ENCODE measurements around the gene NUDT22.
A peak's percentile ranks its signal among the peaks of the same experiment; 100 is the strongest.

NUDT22 gene

DNA sequence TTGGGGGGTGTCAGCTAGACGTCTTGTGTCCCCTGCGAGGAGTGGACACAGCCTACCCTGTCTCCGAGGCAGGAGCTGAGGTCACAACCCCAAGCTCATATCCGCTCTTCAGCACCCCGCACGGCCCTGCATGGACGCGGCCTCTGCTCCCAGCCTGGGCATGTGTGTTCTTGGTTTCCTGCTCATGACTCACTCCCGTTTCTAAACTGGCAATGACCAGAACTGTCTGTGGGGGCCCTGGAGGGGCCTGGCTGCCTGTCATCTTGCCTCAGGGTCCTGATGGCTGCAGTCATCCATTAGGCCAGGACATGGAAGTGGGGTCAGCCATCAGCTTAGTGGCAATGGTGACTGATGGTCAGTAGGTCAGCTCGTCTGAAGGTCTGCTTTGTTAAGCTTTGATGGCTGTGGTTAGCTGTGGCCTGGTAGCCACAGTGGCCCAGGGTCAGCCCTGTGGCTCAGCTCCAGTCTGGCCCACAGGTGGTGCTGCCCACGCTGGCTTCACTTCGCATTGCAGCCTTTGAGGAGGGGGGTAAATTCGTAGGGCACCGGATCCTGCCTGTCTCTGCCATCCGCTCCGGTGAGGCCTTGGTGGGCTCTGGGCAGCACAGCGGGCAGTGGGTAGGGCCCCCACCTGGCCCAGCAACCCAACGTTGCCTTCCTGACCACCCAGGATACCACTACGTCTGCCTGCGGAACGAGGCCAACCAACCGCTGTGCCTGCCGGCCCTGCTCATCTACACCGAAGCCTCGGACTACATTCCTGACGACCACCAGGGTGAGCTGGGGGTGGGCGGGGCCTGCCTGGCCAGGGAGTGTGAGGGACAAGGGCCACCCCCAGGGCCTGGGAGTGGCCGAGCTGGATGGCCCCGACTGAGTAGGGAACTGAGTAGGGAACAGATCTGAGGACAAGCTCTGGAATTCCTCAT lies 37.2 kb downstream of the NUDT22 start:
- H3K27ac ChIP-seq: peak overlapping the region in 1 of 21 experiments; percentile 18

DNA sequence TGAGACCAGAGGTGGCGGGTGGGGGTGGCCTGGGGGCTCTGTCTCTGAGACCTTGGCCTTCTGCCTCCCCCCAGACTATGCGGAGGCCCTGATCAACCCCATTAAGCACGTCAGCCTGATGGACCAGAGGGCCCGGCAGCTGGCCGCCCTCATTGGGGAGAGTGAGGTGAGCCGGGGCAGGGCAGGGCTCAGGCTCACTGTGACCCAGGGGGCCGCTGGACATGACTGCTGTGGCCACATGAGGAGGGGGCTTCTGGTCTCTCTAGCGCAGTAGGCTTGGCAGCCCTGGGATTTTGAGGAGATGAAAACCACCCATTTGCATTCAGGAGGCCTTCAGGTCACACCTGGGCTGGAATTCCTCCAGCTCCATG lies 37.9 kb downstream of the NUDT22 start:
- peak overlapping the region in 1 of 21 experiments; percentile 18 for H3K27ac ChIP-seq

More for the DNA sequence above, 37.2 kb downstream of the NUDT22 start:
- H3K4me3 ChIP-seq: no peak overlapping the region

DNA sequence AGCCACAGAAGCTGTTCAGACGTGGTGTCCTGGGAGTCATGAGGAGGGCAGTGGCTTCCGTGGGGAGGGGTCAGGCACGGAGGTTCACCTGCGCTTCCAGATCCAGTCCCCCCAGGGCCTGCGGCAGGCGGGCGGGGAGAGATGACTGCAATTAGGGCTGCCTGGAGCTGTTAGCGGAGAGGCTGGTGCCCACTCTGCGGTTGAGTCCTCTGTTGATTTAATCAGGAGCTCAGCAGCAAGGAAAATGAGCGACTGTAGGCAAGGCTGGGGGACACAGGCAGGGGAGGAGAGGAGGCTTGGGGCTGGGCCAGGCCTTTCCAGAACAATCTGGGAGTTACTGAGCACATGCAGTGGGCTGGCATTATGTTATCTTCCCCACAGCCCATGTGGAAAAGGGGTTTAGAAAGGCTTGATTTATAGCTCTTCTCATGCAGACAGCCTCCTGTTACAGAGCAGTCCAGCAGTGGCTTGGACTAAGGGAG lies 38.3 kb downstream of the NUDT22 start:
- no peak overlapping the region for H3K27ac ChIP-seq
- no peak overlapping the region for H3K4me3 ChIP-seq

More for the DNA sequence above, 37.9 kb downstream of the NUDT22 start:
- H3K4me3 ChIP-seq: no peak overlapping the region

DNA sequence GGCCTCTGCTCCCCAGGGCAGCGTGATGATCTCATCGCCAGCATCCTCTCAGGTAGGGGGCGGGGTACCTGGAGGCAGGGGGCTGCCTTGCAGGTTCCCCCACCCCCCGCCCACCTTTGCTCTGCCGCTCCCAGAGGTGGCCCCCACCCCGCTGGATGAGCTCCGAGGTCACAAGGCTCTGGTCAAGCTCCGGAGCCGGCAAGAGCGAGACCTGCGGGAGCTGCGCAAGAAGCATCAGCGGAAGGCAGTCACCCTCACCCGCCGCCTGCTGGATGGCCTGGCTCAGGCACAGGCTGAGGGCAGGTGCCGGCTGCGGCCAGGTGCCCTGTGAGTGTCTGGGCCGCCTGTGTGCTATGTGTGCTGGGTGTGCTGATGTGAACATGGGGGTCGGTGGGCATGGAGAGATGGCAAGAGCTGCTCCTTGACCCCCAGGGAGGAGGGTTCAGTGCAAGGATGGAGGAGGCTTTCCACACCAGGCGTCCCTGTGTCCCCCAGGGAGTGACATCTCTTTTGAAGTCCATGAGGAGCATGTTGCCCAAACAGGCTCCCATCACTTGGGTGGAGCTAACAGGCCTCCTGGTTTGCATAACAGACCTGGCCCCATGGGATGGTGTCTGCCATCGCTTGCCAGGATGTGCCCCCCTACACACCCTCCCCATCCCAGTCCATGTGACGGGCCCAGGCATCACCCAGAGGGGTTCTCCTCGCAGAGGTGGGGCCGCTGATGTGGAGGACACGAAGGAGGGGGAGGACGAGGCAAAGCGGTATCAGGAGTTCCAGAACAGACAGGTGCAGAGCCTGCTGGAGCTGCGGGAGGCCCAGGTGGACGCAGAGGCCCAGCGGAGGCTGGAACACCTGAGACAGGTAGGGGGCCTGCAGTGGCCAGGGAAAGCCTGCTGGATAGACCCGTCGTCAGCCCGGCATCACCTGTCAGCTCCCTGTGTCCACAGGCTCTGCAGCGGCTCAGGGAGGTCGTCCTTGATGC lies 39.4 kb downstream of the NUDT22 start:
- Histone ChIP-seq H3K4me3 (no peak overlapping the region), H3K27ac (no peak overlapping the region)

DNA sequence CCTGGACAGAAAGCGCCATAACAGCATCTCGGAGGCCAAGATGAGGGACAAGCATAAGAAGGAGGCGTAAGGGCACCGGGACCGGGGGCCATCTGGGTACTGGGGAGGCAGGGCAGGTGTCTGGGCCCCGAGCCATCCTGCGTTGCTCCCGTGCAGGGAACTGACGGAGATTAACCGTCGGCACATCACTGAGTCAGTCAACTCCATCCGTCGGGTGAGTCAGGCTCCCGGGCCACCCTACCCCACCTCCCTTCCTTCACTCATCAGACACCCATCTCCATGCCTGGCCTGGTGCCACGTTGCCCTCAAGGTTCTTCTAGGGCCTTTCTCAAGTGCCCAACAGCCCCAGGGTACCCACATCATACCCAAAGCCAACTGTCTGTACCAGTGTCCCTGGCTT lies 40.3 kb downstream of the NUDT22 start:
- Histone ChIP-seq H3K27ac (peak overlapping the region in 4 of 21 experiments; percentile 17 to 98 (median 89)), H3K4me3 (no peak overlapping the region)

DNA sequence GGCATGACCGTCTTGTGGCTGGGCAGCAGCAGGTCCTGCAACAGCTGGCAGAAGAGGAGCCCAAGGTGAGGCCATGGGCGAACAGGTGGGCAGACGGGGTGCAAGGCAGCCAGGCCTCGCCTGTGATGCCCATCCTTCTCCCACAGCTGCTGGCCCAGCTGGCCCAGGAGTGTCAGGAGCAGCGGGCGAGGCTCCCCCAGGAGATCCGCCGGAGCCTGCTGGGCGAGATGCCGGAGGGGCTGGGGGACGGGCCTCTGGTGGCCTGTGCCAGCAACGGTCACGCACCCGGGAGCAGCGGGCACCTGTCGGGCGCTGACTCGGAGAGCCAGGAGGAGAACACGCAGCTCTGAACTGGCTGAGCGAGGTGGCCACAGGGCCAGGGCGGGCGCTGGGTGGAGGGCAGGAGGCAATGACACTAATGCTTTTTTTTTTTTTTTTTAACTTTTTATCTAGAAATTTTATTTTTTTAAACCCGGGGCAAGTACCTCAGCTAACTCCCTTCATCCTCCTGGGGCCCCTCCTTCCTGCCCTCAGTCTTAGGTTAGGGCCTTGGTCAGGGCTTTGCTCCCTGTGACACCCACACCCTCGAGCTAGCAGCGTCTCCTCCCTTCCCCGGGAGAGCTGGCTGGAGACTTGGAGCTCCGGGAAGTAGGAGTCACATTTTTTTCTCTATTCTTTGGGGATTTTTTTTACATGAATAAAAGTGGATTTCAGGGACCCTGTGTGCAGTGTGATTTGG lies 41.3 kb downstream of the NUDT22 start:
- H3K4me3 ChIP-seq: no peak overlapping the region
- H3K27ac ChIP-seq: peak overlapping the region in 19 of 21 experiments; percentile 37 to 100 (median 97)

DNA sequence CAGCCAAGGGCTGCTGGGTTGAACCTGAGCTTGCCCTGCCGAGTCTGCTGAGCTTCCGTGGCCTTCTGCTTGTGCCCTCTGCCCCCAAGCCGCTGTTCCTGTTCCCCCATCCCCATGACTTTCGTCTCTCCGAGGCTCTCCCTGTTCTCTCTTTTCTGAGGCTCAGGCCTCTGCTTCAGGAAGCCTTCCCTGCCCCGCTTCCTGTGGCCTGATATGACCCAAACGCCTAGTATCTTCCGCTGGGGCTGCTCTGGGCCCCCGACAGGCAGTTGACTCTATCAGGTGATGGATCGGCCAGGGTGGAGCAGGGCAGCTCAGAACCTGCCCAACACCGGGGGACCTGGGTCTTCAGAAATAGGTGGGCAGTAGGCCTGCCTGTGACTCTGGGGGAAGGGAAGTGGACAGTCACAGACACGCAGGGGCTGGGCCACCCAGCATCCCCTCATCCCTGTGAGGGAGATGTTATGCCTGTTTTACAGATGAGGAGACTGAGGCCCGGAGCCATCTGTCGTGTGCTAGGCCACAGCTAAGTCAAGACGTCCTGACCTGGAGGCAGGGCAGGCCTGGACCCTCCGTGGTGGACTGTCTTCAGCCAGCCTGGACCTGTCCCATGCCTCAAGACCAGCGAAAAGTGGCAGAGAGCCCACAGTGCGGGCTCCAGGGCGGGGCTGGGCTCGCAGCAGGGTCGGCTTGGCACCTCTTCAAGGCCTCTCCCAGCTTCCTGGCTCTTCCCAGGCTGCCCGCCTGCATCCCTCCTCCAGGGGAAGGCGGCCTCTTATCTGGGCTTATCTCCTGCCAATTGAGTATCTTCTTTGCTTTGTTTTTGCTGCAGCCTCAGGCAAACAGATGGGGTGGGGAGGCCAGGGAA lies 42.2 kb downstream of the NUDT22 start:
- H3K4me3 ChIP-seq: peak overlapping the region; percentile 53 to 78 (median 71)
- peak overlapping the region; percentile 53 to 100 (median 96) for H3K27ac ChIP-seq

DNA sequence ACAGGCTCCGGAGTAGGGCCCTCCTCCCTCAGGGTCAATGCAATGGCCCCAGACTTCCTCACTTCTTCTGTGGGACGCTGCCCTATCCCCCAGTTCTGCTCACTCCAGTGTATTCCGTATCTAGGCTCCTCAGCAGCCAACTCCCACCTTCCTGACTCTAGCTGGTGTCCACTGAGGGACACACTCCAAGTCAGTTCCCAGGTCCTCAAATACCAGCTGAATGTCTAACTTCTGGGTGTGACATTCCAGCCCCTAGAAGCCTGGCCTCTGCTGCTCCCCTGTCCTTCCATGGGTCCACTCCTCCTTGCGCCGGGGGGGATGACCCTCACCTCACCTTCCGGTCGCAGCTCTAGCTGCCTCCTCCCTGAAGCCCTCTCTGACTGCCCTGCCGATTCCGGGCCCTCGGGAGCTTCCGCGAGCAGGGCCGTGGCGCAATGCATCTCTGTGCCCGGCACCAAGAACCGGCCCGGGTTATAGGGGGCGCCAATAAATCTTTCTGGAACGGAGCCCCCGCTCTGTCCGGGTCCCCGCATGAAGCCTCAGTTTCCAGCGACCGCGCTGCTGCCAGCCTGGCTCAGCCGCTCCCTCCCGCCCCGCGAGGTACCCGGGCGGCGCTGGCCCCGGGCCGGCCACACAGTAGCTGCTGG lies 42.9 kb downstream of the NUDT22 start:
- Histone ChIP-seq H3K4me3 (peak overlapping the region; percentile 53 to 78 (median 71)), H3K27ac (peak overlapping the region; percentile 74 to 100 (median 96))

DNA sequence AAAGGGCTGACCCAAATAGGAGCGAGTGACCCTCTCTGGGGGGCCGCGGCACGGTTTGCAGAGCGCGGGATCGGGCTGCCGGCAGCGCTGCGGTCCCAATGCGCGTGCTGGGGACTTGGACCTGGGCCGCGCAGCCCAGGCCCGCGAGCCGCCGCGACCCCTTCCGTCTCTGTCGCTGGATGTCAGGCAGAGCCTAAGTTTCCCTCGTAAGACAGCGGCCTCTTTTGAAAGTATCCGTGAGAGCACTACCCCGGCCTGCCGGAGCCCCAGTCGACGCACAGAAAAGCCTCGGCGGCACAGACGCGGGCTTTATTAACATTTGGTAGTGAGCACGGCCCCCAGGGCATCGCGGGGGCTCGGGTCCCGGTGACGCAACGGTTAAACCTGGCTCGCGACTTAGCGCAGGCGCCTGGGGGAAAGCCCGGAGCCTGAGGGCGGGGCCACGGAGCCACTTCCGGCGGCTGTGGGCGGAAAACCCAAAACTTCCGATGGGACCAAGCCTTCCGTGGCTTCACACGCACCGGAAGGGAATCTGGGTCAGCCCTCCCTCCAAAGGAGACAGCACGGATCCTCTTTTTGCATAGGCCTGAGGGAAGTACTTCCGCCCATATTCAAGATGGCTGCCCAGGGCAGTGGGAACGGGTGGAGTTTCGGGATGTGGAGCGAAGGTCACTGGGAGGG lies 43.6 kb downstream of the NUDT22 start:
- peak overlapping the region; percentile 53 to 78 (median 71) for H3K4me3 ChIP-seq
- peak overlapping the region; percentile 74 to 100 (median 96) for H3K27ac ChIP-seq

DNA sequence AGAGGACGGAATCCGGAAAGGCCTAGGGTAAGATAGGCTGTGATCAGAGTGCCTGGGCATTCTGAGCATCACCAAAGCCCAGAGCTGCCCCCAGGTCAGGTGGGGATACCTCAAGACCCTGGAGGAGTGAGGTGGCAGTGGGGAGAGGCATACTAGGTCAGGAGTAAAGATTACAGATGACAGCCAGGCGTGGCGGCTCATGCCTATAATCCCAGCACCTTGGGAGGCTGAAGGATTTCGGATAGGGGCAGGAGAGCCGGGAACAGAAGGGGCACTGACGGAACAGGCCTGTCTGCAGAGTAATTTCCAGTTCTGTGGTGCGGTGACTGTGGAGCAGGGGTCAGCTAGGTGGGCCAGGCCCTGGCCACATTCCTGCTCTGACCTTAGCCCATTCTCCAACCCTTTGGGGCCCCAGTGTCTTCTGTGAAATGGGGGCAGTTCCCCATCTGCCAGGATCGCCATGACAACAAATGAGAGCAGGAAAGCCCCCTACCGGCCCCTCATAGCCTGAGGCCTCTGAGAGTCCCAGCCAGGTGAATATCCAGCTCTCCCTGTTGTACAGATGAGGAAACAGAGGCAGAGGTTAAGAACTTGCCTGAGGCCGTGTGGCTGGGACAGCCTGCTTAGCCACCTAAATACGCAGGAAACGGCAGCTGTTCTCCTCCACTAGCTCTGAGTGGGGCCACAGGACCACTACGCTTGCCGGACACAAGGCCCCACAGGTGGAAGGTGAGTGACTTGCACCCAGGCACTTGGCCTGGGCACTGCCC lies 49.1 kb downstream of the NUDT22 start:
- Histone ChIP-seq H3K4me3 (no peak overlapping the region), H3K27ac (peak overlapping the region in 3 of 21 experiments; percentile 14 to 33 (median 18))

DNA sequence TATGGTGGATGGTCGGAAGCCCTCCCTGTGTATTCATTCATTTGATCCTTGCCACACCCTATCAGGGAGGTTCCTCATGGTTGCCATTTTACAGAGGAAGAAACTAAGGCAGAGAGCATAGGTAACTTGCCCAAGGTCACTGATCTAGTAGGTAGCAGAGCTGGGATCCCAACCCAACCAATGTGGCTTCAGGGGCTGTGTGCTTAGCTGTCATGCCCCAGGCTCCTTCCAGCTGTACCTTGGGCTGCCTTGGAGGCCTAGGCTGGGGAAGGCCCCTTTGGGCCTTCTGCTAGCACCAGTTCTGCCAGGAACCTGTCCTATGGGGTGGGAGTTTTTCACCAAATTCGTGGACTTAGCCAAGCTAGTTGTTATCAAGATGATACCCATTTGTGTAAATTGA lies 49.8 kb downstream of the NUDT22 start:
- Histone ChIP-seq H3K4me3 (no peak overlapping the region), H3K27ac (peak overlapping the region in 3 of 21 experiments; percentile 1 to 26 (median 14))

DNA sequence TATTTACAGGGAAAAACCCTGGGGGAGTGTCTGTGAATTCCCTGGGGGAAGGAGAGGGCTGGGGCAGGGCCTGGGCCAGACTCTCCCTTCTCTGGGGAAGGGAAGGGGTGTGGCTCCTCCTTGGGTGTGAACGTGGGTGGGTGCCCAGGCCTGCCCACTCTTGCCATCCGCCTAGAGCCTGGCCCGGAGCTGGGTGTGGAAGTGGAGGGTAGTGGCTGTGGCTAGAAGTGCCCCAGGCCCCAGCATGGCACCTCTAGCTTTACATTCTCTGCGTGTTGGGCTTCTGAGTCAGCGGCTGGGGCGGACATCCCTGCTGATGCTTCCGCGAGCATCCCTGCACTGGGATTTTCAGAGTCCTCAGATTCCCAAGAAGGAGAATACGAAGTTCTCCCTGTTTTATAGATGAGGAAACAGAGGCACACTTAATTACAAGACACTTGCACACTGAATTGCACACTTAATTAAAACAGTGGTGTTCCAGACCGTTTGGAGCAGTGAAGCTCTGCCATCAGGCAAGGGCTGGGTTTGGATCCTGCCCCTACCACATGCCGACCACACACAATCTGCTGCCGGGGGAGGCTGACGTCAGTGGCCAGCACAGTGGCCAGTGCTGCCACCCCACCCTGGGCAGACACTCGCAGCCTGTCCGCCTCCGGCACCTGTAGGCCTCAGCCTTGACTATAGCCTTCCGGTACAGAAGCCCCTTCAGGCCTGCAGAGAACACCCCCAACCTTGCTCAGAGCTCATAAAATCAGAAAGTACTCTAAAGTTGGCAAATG lies 50.8 kb downstream of the NUDT22 start:
- Histone ChIP-seq H3K4me3 (no peak overlapping the region), H3K27ac (peak overlapping the region in 13 of 21 experiments; percentile 6 to 65 (median 39))

DNA sequence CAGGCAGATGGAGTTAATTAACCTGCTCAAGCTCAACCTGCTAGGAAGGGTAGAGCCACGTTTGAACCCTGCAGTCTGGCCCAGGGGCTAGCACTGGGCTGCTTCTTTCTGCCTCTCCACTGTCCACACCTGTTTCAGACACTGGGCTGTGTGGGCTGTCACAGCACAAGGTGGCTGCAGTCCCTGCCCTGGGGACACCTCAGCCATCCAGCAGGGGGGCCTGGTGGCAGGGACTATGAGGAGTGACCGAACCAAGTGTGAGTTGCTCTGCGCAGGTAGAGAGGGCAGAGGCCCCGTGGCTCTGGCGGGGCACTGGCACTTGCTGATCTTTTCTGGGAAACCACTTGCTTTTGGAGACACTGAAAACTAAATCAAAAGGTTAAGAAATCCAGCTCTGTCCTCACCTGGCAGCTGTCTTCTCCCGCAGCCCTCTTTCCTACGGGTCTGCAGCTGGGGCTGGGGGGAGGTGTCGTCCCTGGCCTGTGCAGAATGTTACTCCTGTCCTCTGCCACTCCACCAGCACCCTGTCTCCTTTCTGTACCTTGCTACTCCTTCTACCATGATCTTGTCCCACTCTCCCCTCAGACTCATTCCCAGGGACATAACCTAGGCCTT lies 52.6 kb downstream of the NUDT22 start:
- no peak overlapping the region for H3K27ac ChIP-seq
- no peak overlapping the region for H3K4me3 ChIP-seq

Data from skin epidermis (tissue), 12 donors.